GM21367 (cell line): ENCODE results near the gene SEL1L3.

Source experiments
- ATAC-seq: cut with Tn5 transposase; IDR thresholded peaks from one replicate; pipeline ENCODE4 v1.9.1; 2021; ENCODE audit not compliant: unreplicated experiment

SEL1L3 gene

GRCh38 chr4:25757452-25757851, 105.3 kb downstream of the SEL1L3 start:
- ATAC-seq = no peak

GRCh38 chr4:25756503-25756902, 106.3 kb downstream of the SEL1L3 start:
- ATAC-seq = no peak

DNA sequence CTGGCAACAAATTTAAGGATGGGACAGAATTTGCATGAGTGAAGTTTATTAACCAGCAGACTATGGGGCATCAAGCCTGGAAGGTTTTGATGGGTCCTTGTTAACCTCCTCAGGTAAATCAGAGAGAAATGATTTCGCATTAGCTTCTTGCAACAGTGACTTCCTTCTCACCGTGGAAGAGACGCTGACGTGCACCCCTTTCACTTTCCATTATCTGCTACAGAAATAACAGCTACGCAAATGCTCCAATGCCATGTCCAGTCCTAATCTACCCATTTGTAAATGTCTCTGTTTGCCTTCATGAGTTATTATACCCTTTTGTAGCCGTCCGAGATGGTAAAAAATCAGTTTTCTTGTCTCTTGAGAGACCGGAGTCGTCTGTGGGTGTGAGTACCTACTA, 106.9 kb downstream of the SEL1L3 start:
- ATAC-seq = no peak

- no peak for ATAC-seq
Observed at GRCh38 chr4:25753239-25753638, 109.5 kb downstream of the SEL1L3 start.

DNA sequence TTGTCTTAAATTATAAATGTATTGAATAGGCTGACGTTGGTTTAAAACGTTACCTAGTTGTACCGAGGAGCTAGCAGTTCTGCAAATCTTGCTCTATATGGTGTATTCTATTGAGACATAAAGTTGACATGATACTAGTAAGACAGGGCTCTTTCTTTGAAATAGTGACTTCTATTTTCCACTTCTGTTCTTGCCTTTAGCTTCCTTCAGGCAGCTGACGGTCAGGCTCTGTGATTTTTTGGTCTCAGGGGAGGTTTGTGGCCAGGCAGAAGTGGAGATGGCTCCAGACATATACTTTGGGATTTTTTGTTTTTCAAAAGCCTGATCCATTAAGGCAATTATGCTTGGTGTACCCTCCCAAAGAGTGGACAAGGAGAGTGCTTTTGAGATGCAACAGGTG, 111.9 kb downstream of the SEL1L3 start:
- ATAC-seq = no peak

- no peak for ATAC-seq
Observed at GRCh38 chr4:25749150-25749794, 113.5 kb downstream of the SEL1L3 start.

DNA sequence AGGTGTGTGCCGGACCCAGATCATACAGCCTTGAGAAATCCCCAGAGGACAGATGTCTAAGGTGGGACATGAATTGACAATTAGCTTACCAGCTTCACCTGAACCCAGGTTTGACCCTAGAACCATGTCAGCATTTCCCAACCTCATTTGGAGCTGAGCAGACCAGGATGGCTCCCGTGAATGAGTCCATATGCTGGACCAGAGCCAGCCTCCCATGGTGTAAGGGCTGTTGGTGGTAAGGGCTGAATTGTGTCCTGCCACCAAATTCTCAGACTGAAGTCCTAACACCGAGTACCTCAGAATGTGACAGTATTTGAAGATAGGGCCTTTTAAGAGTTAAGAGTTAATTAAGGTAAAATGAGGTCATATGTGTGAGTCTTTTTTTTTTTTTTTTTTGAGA, 118.8 kb downstream of the SEL1L3 start:
- ATAC-seq = no peak

- no peak for ATAC-seq
Observed at GRCh38 chr4:25729564-25729963, 133.2 kb downstream of the SEL1L3 start.

DNA sequence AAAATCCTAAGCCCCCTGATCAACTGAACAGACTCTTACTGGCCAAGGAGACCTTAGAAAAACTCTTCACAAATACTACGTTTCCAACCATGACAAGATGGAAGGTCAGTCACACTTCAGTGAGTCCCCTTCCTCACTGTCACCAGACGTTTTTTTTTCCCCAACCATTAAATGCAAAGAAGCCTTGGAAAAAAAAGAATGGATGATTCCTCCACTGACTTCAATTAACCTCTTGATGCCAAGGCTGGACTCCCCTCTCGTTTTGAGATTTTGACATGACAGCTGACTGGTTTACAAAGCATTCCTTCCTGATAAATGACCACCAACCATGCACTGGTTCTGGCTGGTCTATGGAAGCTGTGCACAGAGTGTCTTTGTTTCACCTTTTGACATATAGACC, 133.9 kb downstream of the SEL1L3 start:
- no peak for ATAC-seq

- ATAC-seq = no peak
Observed at GRCh38 chr4:25727711-25728493, 134.9 kb downstream of the SEL1L3 start.

DNA sequence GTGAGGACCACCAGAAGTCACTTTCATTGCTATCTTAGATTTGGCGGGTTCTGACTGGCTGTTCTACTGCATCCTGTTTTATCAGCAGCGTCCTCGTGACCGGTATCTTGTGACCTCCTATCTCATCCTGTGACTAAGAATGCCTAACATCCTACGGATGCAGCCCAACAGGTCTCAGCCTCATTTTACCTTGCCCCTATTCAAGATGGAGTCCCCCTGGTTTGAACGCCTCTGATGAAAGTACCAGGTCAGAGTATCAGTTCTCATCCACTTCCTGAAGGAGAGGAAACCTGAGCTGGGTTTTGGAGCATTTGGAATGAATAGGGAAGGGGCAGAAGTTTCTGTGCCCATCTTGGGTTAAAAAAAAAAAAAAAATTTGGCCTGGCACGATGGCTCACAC, 136.9 kb downstream of the SEL1L3 start:
- ATAC-seq = no peak

DNA sequence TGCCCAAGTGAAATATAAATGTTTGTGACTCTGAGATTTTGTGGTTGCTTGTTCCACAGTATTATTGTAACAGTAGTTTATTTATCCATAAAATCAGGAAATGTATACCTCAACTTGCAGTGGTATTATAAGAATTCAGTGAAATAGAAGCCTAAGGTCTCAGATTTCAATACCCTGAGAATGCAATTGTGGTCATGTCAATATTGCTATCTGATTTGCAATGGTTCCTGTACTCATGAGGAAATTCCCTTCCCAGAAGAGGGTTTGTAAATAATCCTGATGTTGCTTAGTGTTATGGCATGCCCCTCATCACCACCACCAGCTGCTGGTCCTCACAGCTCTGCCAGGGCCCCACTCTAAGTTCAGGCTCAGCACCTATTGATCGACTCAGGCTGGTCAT, 139.4 kb downstream of the SEL1L3 start:
- no peak for ATAC-seq

DNA sequence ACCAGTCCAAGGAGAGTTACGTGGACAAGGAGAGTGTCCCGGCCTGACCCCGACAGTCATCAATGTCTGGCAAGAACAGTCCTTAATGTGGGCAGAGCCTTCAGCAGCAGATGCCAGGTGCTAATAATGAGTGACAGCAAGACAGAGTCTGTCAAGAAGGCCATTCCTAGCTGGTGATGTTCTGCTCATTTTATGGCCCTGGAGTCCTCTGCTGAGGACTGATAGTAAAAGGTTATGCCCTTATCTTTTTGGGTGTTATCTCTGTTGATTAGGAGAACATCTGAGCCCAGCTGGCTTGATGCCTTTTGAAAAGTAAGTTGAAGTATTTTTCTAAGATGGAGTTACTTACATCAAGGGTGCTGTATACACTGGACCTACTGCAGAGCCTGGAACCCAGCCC, 139.8 kb downstream of the SEL1L3 start:
- ATAC-seq = no peak

DNA sequence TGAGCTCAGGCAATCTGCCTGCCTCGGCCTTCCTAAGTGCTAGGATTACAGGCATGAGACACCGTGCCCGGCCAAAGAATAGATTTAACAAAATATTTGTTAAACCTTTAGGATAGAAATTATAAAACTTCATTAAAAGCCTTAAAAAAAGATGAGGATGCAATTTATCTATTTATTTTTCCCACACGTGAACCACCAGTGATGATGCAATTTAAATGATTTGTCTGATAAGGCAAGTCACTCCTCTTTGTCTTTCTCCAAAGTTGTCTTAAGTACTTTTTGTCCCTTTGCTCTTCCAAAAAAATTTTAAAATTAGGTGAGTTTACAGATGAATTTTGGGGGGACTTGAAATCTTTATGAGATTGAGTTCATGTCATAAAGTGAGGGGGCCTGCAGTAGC, 149.0 kb downstream of the SEL1L3 start:
- no peak for ATAC-seq

GRCh38 chr4:25712611-25713010, 150.2 kb downstream of the SEL1L3 start:
- ATAC-seq = no peak

DNA sequence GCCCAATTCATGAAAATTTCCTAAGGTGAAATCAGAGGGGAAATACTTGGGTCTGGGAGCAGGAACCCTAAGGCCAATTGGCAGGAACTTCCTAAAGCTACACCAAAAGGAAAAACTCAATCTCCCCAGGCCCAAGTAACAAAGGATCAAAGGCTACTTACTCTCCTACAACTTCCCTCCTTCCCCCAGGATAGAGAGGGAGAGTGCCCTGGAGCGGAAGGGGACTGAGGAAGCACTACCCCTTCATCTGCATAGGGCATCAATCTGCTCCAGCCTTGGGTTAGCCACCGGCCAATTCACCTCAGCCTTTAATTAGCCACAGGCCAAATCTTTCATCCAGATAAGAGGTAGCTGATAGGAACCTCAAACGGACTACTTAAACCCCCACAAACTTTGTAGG, 152.2 kb downstream of the SEL1L3 start:
- no peak for ATAC-seq

DNA sequence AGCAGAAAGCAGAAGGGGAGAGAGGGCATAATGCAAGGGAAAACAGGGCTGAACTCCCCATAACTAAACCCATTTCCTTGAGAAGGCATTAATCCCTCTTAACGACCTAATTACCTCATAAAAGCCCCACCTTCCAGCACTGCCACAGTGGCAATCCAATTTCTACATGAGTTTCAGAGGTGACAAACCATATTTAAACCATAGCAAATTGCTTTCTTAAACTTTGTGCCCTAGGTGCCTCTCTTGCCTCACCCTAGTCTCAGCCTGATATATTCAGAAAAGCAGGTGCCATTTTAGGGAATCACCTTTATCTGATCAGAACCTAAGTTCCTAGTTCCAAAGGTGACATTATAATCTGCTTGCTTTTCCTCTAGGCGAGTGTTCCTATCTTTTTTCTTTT, 158.3 kb downstream of the SEL1L3 start:
- no peak for ATAC-seq

GRCh38 chr4:25703731-25704388, 158.9 kb downstream of the SEL1L3 start:
- no peak for ATAC-seq

DNA sequence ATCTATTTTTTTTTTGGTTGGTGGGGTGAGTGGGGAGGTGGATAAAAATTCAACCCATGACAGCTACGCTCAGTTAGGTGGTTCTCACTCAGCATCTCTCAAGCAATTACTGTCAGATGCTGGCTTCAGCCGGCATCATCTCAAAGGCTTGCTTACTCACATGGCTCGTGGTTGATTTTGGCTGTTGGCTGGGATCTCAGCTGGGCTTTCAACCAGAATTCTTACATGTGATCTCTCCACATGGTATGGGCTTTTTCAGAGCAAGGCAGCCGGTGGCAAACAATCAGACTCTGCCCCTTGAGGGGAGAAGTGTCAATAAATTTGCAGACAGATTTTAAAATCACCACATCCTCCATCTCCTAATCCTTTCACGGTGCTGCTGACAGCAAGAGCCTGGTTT, 159.9 kb downstream of the SEL1L3 start:
- ATAC-seq = no peak

GRCh38 chr4:25700661-25701060, 162.1 kb downstream of the SEL1L3 start:
- ATAC-seq = no peak

DNA sequence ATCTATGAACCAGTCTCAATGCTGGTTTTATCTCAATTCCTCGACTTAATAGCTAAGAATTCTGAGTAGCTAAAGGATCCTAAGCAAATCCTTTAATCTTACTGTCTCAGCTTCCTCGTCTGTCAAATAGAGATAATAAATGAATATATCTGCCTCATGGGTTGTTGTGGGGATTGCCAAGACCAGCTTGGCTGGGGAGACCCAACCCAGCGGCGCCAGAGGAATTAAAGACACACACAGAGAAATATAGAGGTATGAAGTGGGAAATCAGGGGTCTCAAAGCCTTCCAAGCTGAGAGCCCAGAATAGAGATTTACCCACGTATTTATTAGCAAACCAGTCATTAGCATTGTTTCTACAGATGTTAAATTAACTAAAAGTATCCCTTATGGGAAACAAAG, 165.3 kb downstream of the SEL1L3 start:
- no peak for ATAC-seq
